Measurements from ENCODE around the gene CACNA1C. TPM values are rescaled to one million over a fixed set of nuclear protein-coding genes. Genes with fewer than 3 reads are reported as not detected.

The CACNA1C gene
- total RNA-seq, 2 donors from 2014 or later: 0.86 to 6.3 TPM

DNA sequence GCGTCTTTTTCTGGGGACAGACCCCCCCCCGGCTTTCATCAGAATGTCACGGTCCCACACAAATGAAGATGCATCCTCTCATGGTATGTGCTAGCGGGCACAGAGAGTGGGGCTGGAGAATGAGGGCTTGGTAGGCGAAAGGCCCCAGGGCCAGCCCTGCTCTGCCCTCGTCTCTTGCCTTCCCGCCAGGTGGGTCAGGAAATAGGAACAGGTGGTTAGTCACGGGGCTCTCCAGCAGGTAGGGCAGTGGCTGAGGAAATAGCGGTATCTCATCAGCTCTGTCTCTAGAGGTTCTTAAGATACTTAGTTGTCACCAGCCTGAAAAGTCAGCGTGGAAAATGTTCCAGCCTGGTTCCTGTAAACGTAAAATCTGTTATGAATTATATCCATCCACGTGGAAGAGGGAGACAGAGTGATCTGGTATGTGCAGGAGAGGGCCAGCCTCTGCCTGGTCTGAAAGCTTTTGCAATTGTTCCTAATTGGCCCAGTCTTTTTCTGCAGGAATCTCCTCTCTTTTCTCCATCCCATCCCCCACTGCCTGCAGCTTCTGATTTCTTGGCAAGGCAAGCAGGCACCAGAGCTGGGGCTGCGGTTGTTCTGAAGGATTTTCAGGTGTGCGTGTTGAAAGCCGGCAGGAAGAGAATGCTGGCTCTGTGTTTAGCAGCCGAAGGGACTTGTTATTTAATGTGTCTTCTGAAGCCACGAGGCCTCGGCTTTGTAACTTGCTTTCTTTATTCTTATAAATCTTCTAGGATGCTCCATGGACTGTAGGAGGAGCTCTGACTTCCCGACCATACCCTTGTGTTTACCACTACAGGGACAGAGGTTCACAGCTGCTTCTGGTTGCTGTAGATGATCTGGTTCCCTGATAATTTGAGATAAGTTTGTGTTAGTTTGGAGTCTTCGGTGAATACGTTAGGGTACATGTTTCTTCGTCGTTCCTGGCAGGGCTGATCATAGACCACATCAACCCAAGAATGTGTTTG lies 131.1 kb downstream of the CACNA1C start:
- Mint-ChIP-seq H3K27me3 (ENCODE audit: insufficient read depth) (peaks cover 3% of the 10 kb centered on the region), H3K27ac (peak overlapping the region; percentile 6), H3K4me3 (no peak overlapping the region), H3K4me1 (peaks cover 25% of the 10 kb centered on the region), H3K36me3 (ENCODE audit: low read depth) (no peaks in the 10 kb centered on the region), H3K9me3 (no peaks in the 10 kb centered on the region)
- no peak overlapping the region for H3K27ac ChIP-seq (ENCODE audit: low read depth, low read length)
- TF ChIP-seq, protein P1, sequence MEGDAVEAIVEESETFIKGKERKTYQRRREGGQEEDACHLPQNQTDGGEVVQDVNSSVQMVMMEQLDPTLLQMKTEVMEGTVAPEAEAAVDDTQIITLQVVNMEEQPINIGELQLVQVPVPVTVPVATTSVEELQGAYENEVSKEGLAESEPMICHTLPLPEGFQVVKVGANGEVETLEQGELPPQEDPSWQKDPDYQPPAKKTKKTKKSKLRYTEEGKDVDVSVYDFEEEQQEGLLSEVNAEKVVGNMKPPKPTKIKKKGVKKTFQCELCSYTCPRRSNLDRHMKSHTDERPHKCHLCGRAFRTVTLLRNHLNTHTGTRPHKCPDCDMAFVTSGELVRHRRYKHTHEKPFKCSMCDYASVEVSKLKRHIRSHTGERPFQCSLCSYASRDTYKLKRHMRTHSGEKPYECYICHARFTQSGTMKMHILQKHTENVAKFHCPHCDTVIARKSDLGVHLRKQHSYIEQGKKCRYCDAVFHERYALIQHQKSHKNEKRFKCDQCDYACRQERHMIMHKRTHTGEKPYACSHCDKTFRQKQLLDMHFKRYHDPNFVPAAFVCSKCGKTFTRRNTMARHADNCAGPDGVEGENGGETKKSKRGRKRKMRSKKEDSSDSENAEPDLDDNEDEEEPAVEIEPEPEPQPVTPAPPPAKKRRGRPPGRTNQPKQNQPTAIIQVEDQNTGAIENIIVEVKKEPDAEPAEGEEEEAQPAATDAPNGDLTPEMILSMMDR (conservative IDR thresholded peaks at IDR 0.05): peak; percentile 70
- DNase-seq: peak; percentile 80
- H3K9me3 ChIP-seq (ENCODE audit: control insufficient read depth, low read length): no peaks in the 10 kb centered on the region
- H3K36me3 ChIP-seq (ENCODE audit: control insufficient read depth, insufficient read depth, low read length): no peaks in the 10 kb centered on the region
- H3K4me3 ChIP-seq (ENCODE audit: low read length): no peak overlapping the region
- H3K9ac ChIP-seq (ENCODE audit: extremely low read depth, low read length, poor library complexity, severe bottlenecking): no peak overlapping the region
- H3K4me1 ChIP-seq (ENCODE audit: control insufficient read depth, insufficient read depth, low read length): peaks cover 7% of the 10 kb centered on the region
- 78 to 81% methylated on average over 16 to 23 of the region's 23 CpGs for WGBS, 2 experiments (ENCODE audit: insufficient coverage in 1 of 2, insufficient read length in 1 of 2)
- no peaks in the 10 kb centered on the region for H3K27me3 ChIP-seq (ENCODE audit: control insufficient read depth, insufficient read depth, low read length, poor library complexity, severe bottlenecking)

DNA sequence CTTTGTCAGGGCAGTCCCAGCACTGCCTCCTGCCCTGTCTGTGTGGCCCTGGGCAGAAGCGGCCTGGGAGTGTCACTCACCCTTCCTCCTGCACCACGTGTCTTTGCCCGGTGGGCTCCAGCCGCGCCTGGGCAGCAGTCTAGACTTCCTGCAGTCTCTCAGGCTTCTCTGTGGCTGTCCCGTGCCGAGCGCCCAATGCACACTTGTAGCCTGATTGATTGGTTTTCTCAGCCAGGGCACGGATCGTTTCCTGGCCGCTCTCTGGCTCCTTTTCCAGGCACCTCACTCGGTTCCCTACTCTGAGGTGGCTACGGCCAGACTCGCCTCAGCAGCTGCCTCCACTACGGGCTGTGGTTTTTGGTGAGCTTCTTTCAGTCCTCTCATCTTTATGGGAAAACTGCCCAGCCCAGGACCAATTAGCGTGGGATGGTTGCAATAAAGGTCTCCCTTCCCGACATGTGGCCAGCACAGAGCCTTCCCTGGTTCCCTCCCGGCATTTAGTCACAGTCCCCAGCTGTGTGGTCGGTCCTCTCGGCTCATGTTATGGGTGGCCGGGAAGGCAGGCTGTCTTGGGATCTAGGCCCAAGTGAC lies 133.1 kb downstream of the CACNA1C start:
- TF ChIP-seq, protein P1 (conservative IDR thresholded peaks at IDR 0.05): no peak
- DNase-seq: no peak
- no peaks in the 10 kb centered on the region for H3K36me3 ChIP-seq (ENCODE audit: control insufficient read depth, insufficient read depth, low read length)
- peaks cover 7% of the 10 kb centered on the region for H3K4me1 ChIP-seq (ENCODE audit: control insufficient read depth, insufficient read depth, low read length)
- WGBS, 2 experiments (ENCODE audit: insufficient coverage in 1 of 2, insufficient read length in 1 of 2): 95 to 99% methylated on average over 14 to 21 of the region's 21 CpGs
- no peak overlapping the region for H3K4me3 ChIP-seq (ENCODE audit: low read length)
- no peak overlapping the region for H3K27ac Mint-ChIP-seq
- H3K36me3 Mint-ChIP-seq (ENCODE audit: low read depth): no peaks in the 10 kb centered on the region
- H3K4me1 Mint-ChIP-seq: peaks cover 37% of the 10 kb centered on the region
- H3K27me3 Mint-ChIP-seq (ENCODE audit: insufficient read depth): peaks cover 3% of the 10 kb centered on the region
- no peak overlapping the region for H3K4me3 Mint-ChIP-seq
- no peaks in the 10 kb centered on the region for H3K9me3 ChIP-seq (ENCODE audit: control insufficient read depth, low read length)
- H3K9me3 Mint-ChIP-seq: no peaks in the 10 kb centered on the region
- H3K27ac ChIP-seq (ENCODE audit: low read depth, low read length): no peak overlapping the region
- no peaks in the 10 kb centered on the region for H3K27me3 ChIP-seq (ENCODE audit: control insufficient read depth, insufficient read depth, low read length, poor library complexity, severe bottlenecking)
- H3K9ac ChIP-seq (ENCODE audit: extremely low read depth, low read length, poor library complexity, severe bottlenecking): no peak overlapping the region

DNA sequence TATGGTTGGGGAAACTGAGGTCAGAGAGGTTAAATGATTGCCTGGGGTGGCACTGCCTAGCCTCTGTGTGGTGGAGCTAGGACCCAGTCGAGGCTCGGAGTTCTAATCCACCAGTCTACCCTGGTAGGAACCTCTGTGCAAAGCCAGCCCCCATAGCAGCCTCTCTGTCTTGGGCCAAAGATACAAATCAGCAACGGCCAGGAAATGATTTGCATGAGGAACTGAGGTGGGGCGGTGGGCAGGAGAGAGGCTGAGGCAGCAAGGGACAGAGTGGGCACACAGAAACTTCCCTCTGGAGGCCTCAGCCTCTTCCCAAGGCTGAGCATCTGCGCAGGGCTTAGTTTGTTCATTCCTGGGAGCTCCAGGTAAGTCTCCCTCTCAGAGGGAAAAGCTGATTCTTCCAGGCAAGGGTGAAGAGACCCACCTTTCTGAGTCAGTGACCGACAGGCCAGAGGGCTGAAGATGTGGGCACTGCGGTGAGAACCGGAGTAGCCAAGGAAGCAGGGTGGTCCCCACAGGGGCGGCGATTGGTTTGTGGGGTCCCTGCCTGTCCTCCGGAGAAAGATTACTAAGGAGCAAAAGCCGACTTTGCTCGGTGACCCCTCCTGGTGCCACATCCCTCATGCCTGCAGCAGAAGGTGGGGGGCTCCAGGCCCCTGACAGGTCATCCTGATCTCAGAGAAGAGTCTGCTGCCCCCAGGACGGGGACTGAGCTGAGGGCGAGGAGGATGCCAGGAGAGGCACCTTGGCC lies 134.6 kb downstream of the CACNA1C start:
- Histone ChIP-seq H3K4me3 (ENCODE audit: low read length) (no peak overlapping the region), H3K9ac (ENCODE audit: extremely low read depth, low read length, poor library complexity, severe bottlenecking) (no peak overlapping the region), H3K27me3 (ENCODE audit: control insufficient read depth, insufficient read depth, low read length, poor library complexity, severe bottlenecking) (no peaks in the 10 kb centered on the region), H3K36me3 (ENCODE audit: control insufficient read depth, insufficient read depth, low read length) (no peaks in the 10 kb centered on the region), H3K27ac (ENCODE audit: low read depth, low read length) (no peak overlapping the region), H3K9me3 (ENCODE audit: control insufficient read depth, low read length) (no peaks in the 10 kb centered on the region), H3K4me1 (ENCODE audit: control insufficient read depth, insufficient read depth, low read length) (peaks cover 7% of the 10 kb centered on the region)
- Mint-ChIP-seq H3K9me3 (no peaks in the 10 kb centered on the region), H3K27me3 (ENCODE audit: insufficient read depth) (peaks cover 3% of the 10 kb centered on the region), H3K4me1 (peaks cover 40% of the 10 kb centered on the region), H3K4me3 (no peak overlapping the region), H3K36me3 (ENCODE audit: low read depth) (no peaks in the 10 kb centered on the region), H3K27ac (no peak overlapping the region)
- WGBS, 2 experiments (ENCODE audit: insufficient coverage in 1 of 2, insufficient read length in 1 of 2): 92% methylated on average over 10 to 15 of the region's 15 CpGs
- no peak for DNase-seq
- TF ChIP-seq, protein P1 (conservative IDR thresholded peaks at IDR 0.05): no peak

All from endodermal cell (in vitro differentiated cells).